H1 (cell line): Measurements from ENCODE around the gene ARL2. TPM values are rescaled to one million over a fixed set of nuclear protein-coding genes. Genes with fewer than 3 reads are reported as not detected.

ENCODE experiments used
- CBX8 ChIP-seq: fragments of 300-800, 300-1000 bp; sonication (generic); IDR thresholded peaks from 2 replicates; pipeline ENCODE4 v1.7.1; 2016; ENCODE audit warnings: low read depth, low read length, borderline replicate concordance
- CHD7 ChIP-seq: fragments of 300-600 bp; sonication (generic); IDR thresholded peaks from 2 replicates; pipeline ENCODE4 v1.7.1; 2012; ENCODE audit warnings: low read length, moderate library complexity, mild to moderate bottlenecking, inconsistent platforms; ENCODE audit not compliant: insufficient replicate concordance
- polyA plus RNA-seq, 7 experiments: library from polyadenylated mRNA; depleted of rRNA in 3 of 7; stranded (reverse) in 5 of 7; unstranded in 2 of 7; fragments of >200 nt in 5 of 7; fragments of 200-250 nt in 2 of 7; gene quantifications; 1 replicate in 5 of 7; 2 replicates in 1 of 7; 4 replicates in 1 of 7; pipeline versions ENCODE4 v1.2.1 to v1.2.3, GENCODE V29; 2011 to 2013; ENCODE audit warnings: missing spikeins in 2 of 7, mixed read lengths in 2 of 7
- total RNA-seq: library from RNA; stranded (reverse); fragmentation: NEBNext Ultra II Directional; extraction: Animal tissue kit (Norgen Biotek cat#: 25700); gene quantifications from 2 replicates; pipeline ENCODE4 v1.2.1, GENCODE V29; 2021

ARL2 gene
- total and polyA plus RNA-seq, 2 of the 8 experiments (the other 6 are each of a cell fraction or from before 2014, with no cell fraction given) = 186 to 535 TPM

DNA sequence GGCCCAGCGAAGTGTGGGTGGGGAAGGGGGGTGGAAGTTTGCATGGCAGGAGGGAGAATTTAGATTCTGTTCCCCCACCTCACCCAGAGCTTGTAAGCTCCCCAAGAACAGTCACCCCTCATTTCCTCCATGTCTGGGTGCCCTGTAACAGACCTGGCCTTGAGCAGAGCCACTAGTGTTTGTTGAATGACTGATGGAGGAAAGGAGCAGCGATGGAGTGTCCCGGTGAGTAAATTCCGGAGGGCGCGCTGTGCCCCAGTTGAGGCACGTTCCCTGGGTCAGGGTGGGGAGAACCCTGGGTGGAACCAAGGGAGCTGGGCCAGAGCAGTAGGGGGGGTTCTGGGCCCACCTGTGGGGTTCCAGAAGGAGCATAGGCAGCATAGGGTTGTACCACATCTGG is 43.6 kb downstream of the ARL2 start (continued):
- TF ChIP-seq CHD7 (no peak), CBX8 (no peak)
